HG03439 (cell line): ENCODE measurements around the gene LDHAL6A.

Experiments used
- ATAC-seq: cut with Tn5 transposase; IDR thresholded peaks from one replicate; pipeline ENCODE4 v1.9.1; 2021; ENCODE audit warnings: mild to moderate bottlenecking, moderate library complexity; ENCODE audit not compliant: unreplicated experiment

The LDHAL6A gene

GRCh38 chr11:18490319-18490718 lies 34.7 kb downstream of the LDHAL6A start:
- ATAC-seq, result no peak

GRCh38 chr11:18490736-18491485 lies 35.3 kb downstream of the LDHAL6A start:
- ATAC-seq, result no peak

GRCh38 chr11:18491924-18492323 lies 36.3 kb downstream of the LDHAL6A start:
- no peak for ATAC-seq

GRCh38 chr11:18492888-18493287 lies 37.2 kb downstream of the LDHAL6A start:
- no peak for ATAC-seq

- no peak for ATAC-seq
These were observed 37.7 kb downstream of the LDHAL6A start for GRCh38 chr11:18493310-18493709.

GRCh38 chr11:18495271-18495670 lies 39.6 kb downstream of the LDHAL6A start:
- no peak for ATAC-seq

GRCh38 chr11:18495703-18496102 lies 40.0 kb downstream of the LDHAL6A start:
- ATAC-seq, result no peak

GRCh38 chr11:18498039-18498438 lies 42.4 kb downstream of the LDHAL6A start:
- no peak for ATAC-seq

GRCh38 chr11:18501629-18502028 lies 46.0 kb downstream of the LDHAL6A start:
- no peak for ATAC-seq

- ATAC-seq, result no peak
These were observed 46.7 kb downstream of the LDHAL6A start for GRCh38 chr11:18502352-18502751.

- ATAC-seq, result no peak
These were observed 65.5 kb downstream of the LDHAL6A start for GRCh38 chr11:18521122-18521521.

GRCh38 chr11:18522388-18522787 lies 66.7 kb downstream of the LDHAL6A start:
- ATAC-seq, result no peak

GRCh38 chr11:18523084-18523483 lies 67.4 kb downstream of the LDHAL6A start:
- ATAC-seq, result no peak

- ATAC-seq, result no peak
These were observed 68.6 kb downstream of the LDHAL6A start for GRCh38 chr11:18524248-18524647.

- ATAC-seq, result no peak
These were observed 70.5 kb downstream of the LDHAL6A start for GRCh38 chr11:18526130-18526520.

- ATAC-seq, result peak; percentile 93
These were observed 71.1 kb downstream of the LDHAL6A start, which contains the start of gene TSG101 for GRCh38 chr11:18526521-18527296. Gene TSG101 (minus strand): TSS chr11:18526942. CDS start chr11:18526816, 126 bp downstream.

- ATAC-seq, result no peak
These were observed 71.9 kb downstream of the LDHAL6A start for GRCh38 chr11:18527512-18527911.
